GM04504 (cell line): Measurements from ENCODE around the gene PCED1B.

Source experiments
- DNase-seq: peaks from one replicate; pipeline ENCODE4 v3.0.0-alpha.2; 2012; ENCODE audit warnings: low read depth

PCED1B gene

DNA sequence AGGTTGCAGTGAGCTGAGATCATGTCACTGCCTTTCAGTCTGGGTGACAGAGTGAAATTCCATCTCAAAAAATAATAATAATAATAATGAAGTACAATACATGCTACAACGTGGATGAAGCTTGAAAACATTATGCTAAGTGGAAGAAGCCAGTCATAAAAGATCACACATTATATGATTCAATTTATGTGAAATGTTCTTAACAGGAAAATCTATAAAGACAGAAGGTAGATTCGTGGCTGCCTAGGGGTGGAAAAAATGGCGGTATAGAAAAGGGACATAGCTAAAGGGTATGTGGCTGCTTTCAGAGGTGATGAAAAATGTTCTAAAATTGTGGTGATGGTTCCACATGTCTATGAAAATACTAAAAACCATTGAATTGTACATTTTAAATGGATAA is 41.3 kb downstream of the PCED1B start:
- no peak for DNase-seq

DNA sequence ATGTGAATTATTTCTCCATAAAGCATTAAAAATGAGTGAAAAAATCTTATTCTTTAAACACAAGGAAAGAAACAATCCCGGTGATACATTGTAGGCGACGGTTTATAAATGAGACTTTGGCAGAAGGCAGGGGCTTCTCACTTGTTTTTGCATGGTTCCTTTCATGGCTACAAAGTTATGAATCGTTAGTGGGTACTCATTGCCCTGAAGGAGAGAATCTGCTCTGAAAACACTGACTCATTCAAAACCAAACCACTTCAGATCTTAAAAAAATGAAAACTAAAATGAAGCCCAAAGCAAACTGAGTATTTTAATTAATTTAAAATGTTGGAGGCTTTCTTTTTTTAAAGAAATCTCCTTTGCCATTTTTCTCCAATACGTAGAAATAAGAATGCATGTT is 41.7 kb downstream of the PCED1B start:
- no peak for DNase-seq

DNA sequence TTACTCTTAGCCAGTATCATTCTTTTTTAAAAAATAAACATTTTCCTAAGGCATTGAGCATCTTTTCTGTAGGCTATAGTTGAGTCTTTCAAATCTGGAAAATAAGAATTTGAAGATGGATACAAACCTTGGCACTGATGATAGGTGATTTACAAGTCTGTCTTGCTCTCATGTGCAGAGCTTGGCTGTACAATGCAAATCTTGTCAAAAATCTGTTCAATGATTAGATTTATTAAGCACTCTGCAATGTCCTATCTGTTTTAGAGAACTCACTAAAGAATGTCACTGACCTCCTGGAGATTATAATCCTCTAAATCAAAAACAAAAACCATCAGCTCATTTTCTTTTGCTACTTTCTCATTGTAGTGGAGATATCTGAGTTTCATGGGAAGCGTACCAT is 43.2 kb downstream of the PCED1B start:
- DNase-seq: no peak

DNA sequence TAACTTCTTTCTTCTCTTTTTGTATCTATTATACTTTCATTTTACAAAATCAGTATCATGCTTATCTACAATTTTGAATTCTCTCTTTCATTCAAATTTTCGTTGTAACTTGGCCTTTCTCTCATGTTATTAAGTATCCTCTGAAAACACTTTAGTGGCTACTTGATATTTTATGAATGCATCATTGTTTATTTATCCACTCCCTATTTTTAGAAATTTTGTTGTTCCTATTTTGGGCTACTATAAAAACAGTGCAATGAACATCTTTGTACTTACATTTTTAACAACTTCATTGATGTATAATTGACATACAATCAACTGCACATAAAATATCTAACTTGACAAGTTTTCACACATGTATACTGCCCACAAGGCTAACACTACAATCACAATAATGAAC is 44.3 kb downstream of the PCED1B start:
- no peak for DNase-seq

DNA sequence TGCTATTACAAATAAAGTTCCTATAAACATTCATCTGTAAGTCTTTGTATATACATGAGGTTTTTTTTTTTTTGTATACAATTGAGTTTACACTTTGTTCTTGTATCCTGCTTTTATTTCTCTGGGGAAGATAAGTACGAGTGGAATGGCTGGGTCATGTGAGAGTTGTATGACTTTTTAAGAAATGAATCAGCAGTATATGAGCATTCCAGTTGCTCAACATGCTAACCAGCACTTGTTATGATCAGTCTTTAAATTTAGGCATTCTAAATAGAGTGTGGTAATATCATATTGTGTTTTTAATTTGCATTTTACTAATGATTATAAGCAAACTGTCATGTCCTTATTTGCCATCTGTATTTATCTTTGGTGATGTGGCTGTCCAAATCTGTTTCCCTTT is 45.0 kb downstream of the PCED1B start:
- no peak for DNase-seq

DNA sequence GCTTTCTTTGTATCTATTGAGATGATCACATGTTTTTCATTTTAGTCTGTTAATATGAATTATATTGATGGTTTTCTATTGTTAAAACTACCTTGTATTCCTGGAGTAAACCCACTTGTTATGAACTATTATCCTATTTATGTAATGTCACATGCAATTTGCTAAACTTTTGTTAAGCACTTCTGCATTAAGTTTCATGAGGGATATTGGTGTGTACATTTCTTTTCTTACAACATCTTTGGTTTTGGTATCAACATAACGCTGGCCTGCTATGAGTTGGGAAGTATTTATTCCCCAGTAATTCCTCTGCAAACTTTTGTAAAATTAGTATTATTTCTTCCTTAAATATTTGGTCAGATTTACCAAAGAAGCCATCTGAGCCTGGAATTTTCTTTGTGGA is 46.8 kb downstream of the PCED1B start:
- no peak for DNase-seq

DNA sequence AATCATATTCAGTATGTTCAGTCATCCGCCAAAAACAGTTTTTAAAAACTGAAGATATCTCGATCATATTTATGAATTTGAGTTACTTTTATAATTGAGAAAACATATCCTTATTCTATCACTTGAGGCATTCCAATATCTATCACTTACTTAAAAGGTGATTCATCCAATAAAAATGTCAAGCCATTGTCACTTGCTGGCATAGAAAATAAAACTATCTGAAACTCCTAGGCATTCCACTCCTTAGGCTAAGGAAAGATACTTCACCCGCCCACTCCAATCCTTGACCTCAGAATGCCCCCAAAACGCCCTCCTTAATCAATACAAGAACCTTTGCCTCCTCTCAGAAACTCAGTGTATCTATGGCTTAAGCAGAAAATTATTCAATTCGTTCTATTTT is 51.6 kb downstream of the PCED1B start:
- DNase-seq: no peak

DNA sequence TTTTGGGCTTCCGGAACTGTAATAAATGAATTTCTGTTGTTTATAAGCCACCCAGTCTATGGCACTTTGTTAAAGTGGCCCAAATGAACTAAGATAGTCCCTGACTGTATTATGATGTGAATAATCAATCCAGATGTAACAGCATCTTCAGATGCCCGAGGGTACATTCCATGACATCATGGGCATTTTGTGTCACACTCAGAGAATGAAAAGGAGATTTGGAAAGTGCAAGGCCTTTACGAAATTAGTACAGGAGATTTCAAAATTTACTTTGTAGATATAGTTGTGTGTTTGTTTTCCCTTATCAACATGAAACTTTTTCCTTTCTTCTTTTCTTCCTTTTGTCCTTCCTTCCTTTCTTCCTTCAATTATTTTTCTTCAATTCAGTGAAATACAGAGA is 54.6 kb downstream of the PCED1B start:
- no peak for DNase-seq

DNA sequence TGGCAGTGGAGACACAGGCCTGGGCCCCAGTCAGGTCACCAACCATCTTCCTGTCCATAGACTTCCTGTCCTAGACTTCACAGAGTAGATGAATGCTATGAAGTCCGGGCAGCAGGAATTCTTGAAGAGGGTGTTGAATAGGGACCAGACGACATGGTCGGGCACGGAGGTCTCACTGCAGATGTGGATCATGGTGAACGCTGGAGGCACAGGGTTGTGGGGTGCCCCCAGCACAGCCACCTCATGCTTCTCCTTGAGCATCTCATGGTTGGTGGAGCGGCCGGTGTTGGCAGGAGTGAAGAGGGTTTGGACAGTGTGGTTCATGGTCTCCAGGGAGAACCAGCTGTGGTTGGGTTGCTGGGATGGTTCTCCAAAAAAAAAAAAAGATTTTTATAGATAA is 56.2 kb downstream of the PCED1B start:
- DNase-seq: no peak

DNA sequence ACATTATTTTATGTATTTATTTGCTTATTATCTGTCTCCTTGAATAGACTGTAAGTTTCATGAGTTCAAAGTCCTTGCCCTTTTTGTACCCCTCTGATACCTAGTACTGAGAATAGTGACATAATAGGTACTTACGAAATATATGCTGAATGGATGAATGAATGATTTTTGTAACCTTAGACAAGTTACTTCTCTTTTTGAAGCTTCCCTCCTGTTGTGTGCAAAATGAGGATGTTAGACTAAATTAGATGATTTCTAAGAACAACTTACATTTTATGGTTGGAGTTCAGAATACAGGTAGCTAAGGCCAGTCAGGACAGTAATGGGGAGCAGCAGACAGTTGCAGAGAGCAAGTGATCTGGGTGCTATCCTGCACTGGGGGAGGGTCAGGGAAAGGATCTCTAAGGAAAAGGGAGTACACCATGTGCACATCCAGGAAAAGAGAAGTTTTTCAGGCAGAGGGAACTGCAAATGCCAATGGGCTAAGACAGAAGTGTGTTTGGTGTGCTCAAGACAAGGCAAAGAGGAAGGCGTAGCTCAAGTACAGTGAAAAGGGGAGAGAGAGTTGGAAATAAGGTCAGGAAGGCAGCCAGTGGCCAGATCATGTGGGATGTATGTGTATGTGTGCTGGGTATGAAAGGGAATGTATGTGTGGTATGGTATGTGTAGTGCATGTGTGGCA is 59.7 kb downstream of the PCED1B start:
- no peak for DNase-seq

DNA sequence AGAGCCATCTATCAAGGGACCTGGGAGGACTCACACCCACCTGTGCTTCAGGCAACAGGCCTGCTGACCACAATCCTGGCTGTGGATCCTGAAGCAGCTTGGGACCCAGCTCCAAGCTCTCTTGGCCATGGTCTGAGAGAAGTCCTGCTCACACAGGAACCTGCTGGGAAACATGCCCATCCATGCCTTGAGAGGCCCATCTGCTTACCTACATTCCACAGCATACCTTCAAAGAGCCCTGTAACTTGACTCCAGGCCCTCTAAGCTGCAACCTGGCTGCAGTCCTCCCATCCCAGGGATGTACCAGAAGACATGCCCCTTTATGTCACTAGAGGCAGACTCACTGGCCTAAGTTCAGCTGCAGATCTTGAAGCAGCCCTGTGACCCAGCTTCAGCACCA is 62.0 kb downstream of the PCED1B start:
- DNase-seq: no peak

DNA sequence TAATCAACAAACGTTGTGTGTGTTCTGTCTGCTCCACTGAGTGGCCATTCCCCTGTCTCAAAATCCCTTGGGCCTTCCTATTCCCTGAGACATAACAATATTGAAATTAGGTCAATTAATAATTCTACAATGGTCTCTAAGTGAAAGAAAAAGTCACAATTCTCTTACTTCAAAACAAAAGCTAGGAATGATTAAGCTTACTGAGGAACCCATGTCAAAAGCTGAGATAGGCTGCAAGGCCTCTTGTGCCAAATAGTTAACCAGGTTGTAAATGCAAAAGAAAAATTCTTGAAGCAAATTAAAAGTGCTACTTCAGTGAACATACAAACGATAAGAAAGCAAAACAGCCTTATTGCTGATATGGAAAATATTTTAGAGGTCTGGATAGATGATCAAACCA is 65.3 kb downstream of the PCED1B start:
- no peak for DNase-seq

DNA sequence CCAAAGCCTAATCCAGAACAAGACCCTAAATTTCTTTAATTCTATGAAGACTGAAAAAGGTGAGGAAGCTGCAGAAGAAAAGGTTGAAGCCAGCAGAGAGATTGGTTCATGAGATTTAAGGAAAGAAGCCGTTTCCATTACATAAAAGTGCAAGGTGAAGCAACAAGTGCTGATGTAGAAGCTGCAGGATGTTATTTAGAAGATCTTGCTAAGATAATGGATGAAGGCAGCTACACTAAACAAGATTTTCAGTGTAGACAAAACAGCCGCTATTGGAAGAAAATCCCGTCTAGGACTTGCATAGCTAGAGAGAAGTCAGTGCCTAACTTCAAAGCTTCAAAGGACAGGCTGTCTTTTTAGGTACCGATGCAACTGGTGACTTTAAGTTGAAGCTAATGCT is 65.8 kb downstream of the PCED1B start:
- no peak for DNase-seq

DNA sequence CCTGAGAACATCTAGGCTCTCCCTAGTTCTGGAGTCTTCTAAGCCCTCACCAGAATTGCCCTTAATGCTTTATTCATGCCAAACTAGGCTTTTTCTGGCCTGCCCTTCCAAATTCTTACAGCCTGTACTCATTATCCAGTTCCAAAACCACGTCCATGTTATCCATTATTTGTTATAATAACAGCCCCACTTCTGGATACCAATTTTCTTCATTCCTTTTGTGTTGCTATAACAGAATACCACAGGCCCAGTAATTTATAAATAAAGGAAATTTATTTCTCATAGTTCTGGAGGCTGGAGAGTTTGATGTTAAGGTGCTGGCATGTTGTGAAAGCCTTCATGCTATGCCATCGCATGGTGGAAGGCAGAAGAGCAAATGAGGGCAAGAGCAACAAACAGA is 68.3 kb downstream of the PCED1B start:
- no peak for DNase-seq

DNA sequence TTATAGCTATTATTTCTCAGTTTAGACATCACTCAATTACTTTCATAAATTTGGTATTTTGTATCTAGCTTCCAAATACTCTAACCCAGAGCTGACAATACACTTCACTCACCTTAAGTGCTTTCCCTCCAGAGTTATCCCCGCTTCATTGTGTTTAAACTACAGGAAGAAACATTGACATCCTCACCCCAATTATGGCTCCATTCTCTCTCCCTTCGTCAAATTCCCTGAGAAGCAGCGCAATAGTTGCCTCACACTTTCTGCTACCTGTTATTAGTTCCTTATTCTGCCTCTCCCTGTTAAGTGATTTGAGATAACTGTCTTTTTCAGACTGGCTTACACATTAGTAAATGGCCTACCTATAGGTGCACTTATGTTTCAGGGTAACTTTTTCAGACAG is 69.7 kb downstream of the PCED1B start:
- no peak for DNase-seq

DNA sequence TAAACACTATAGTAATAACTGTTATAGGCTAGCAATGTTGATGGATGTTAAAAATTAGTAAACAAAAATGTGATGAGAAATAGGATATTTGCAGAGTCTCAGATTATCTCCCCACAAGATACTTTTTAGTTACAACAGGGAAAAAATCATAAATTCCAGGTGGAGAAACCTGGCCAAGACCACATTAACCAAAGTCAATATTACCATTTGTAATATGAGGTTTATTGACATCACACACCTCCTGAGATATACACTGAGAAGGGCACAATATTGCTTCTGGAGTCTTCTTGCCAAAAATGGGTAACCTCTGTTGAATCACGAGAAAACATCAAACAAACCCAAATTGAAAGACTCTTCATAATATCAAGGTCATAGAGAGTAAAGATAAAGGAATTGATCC is 72.7 kb downstream of the PCED1B start:
- DNase-seq: no peak

DNA sequence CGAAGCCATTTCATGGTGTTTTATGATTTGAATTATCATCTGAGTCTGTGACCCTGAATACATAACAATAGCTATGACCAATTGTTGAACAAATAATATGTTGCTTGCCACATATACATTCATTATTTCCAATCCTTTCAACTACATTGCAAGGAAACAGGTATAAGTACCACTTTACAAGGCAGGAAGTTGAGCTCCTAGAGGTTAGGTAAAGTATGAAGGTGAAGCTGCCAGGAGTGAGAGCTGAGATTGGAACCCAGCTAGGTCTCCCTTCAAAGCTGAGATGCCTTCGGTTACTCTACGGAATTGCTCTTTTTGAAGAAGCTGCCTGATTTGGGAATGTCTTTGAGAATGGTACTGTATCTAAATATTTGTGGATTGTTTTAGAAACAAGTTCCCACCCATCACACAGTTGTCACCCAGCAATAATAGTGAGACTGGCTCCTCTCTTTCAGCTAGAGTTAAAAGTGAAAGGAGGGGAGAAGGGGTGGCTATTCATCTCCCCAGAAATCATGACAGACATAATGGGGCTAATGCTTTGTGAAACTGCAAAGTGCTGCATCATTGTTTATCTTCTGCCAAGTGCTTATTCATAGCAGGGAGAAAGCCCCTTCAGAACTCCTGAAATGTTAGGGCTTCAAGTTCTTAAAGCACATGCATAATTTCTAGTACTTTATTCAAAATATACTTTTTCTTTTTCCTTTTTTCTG is 76.2 kb downstream of the PCED1B start:
- DNase-seq: no peak

DNA sequence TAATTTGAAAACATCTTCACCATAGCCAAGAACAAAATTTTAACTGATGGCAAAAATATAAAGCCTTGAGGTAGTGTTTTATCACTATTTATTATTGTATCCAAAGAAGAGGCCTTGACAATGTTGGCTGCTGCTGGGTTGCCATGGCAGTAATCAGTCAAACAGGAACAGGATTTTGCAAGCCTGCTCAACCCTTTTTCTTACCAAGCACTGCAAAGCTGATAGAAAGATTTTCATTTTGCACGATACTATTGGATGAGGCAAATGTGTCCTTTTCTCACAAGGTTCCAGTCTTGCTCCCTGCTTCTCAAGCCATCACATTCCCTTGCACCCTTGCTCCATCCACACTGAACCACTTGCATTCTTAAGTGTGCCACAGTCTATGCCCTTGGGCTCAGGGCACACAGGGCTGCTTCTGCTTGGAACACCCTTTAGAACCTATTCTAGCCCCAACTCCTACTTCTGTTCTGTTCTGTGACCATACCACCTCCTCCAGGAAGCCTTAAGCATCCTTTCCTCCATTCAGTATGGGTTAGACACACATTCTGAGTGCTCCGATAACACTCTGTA is 76.8 kb downstream of the PCED1B start:
- no peak for DNase-seq

DNA sequence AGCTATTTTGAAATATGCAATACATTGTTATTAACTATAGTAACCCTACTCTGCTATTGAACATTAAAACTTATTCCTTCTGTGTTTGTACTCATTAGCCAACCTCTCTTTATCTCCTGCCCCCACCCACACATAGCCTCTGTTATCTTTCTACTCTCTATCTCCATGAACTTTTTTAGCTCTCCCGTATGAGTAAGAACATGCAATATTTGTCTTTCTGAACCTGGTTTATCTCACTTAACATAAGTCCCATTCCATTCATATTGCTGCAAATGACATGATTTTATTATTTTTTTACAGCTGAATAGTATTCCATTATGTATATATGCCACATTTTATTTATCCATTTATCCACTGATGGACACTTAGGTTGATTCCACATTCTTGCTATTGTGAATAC is 79.4 kb downstream of the PCED1B start:
- DNase-seq: no peak

DNA sequence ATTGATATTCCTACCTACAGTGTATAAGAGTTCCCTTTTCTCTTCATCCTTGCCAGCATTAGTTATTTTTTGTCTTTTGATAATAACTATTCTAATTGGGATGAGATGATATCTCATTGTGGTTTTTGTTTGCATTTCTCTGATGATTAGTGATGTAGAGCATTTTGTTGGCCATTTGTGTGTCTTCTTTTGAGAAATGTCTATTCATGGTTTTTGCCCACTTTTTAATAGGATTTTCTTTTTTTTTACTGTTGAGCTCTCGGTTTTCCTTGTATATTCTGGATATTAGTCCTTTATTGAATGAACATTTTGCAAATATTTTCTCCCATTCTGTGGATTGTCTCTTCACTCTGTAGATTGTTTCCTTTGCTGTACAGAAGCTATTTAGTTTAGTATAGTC is 79.9 kb downstream of the PCED1B start:
- DNase-seq: no peak

DNA sequence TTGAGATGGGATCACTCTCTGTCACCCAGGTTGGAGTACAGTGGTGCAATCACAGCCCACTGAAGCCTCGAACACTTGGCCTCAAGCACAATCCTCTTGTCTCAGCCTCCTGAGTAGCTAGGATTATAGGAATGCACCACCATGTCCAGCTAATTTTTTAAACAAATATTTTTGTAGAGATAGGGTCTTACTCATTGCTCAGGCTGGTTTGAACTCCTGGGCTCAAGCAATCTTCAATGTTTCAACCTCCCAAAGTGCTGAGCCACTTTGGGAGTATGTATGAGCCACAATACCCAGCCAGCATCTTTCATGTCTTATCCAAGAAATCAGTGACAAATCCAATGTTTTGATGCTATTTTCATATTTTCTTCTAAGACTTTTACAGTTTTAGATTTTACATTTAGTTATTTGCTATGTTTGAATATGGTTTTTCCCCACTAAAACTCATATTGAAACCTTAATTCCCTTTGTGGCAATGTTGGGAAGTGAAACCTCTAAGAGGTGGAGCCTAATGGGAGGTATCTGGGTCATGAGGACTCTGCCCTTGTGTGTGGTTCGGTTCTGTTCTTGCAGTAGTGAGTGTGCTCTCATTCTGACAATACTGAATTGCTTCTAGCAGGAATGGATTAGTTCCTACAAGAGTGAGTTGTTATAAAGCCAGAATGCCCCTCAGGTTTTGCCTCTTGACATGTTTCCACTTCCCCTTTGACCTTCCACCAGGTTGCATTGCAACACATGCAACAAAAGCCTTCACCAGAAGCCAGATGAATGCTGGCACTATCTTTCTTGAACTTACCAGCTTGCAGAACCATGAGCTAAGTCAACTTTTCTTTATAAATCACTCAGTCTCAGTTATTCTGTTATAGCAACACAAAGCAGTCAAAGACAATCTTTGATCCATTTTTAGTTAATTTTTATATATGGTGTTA is 81.2 kb downstream of the PCED1B start:
- no peak for DNase-seq

DNA sequence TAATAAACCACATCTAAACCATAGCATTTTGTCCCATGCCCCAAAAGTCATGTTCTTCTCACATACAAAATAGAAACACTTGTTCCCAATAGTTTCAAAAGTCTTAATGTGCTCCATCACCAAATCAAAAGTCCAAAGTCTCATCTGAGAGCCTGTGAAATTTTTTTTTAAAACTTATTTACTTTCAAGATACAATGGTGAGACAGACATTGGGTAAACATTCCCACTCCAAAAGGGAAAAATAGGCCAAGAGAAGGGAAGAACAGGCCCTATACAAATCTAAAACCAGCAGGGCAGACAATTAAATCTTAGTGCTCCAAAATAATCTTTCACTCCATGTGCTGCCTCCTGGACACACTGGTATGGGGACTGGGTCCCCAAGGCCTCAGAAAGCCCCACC is 84.7 kb downstream of the PCED1B start:
- DNase-seq: no peak
